Measurements from ENCODE around the gene MAGEA11.

GRCh38 chrX:149759824-149760223 is 48.0 kb downstream of the MAGEA11 start:
- TF ChIP-seq CTCF (IDR thresholded peaks at IDR 0.05) (no peak), POLR2A (IDR thresholded peaks at IDR 0.05) (no peak)

Data from body of pancreas (tissue), 4 donors.